GM19025 (cell line): ENCODE results near the gene HIPK3.

Experiments
- ATAC-seq: cut with Tn5 transposase; IDR thresholded peaks from one replicate; pipeline ENCODE4 v1.9.1; 2021; ENCODE audit warnings: mild to moderate bottlenecking, low read depth, moderate library complexity; ENCODE audit not compliant: unreplicated experiment

HIPK3 gene

DNA sequence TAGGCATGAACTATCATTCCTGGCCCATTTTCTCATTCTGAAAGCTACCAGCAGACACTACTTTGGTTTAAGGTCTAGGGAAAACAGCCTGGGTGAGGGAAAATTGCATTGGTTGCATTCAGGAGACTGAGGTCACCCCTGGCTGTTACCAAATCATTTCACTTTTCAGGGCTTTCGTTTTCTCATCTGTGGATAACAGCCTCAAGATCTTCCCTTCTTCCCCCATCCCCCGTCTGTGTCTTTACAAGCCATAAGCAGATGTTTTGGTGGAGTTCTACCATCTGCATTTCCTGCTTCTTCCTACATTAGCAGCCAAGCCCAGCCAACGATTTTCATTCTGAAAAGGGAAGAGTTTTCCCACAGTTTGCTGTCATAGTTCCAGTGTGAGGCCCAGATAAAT lies 130.4 kb downstream of the HIPK3 start:
- no peak for ATAC-seq

DNA sequence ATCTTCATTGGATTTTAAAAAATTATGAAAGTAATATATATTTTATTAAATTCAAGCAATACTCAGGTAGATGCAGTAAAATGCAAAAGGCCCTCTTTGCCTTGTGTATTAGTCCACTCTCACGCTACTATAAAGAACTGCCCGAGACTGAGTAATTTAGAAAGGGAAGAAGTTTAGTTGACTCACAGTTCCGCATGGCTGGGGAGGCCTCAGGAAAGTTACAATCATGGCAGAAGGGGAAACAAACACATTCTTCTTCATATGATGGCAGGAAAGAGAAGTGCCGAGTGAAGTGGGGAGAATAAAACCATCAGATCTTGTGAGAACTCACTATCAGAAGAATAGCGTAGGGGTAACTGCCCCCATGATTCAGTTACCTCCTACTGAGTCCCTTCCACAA lies 130.8 kb downstream of the HIPK3 start:
- ATAC-seq = no peak

DNA sequence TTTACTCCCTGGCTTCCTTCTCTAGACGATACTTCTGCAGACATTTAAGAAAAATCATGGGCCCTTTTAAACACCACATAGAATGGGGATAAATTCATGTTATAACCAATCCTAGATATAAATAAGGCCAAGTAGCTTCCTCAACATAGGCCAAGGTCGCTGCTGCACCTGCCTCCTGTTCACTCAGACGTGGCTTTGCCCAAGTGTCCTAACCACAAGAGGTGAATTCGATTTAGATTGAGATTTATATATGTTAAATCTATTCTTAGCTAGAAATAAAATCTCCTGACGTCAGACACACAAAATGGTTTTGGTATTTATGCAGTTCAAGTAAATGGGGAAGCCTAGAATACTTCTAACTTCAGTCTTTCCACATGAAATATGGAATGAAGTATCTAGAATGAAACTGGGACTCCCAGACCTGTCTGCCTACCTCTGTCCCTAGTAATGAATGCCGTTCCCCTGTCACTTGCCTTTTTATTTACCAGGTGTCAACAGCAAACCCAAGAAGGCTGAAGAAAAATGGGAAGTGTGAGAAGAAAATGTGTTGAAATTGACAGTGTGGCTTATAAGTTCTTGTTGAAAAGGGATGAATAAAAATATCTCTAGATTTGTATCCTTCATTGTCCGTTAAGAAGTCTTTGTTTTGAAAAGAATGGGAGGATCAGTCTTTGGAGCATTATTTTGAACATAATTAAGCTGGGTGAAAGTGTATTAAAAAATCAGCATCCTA lies 131.8 kb downstream of the HIPK3 start:
- ATAC-seq = no peak

DNA sequence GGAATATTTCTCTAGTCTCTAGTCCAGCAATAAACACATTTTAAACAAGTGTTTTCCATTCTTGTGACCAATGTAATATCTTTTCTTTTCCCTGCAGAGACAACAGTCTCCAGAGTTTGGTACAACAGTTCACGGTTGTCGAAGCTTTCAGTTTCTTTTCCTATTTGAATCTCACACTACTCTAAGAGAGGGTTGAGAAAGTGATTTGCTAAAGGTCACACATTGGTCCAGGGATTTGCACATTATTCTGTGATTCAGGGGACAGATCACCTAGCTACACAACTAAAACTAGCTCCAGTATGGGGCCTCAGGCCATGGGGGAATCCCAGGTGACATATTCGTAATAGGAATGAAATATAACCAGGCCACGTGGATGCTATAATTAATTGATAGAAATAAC lies 132.5 kb downstream of the HIPK3 start:
- ATAC-seq = peak; percentile 78

DNA sequence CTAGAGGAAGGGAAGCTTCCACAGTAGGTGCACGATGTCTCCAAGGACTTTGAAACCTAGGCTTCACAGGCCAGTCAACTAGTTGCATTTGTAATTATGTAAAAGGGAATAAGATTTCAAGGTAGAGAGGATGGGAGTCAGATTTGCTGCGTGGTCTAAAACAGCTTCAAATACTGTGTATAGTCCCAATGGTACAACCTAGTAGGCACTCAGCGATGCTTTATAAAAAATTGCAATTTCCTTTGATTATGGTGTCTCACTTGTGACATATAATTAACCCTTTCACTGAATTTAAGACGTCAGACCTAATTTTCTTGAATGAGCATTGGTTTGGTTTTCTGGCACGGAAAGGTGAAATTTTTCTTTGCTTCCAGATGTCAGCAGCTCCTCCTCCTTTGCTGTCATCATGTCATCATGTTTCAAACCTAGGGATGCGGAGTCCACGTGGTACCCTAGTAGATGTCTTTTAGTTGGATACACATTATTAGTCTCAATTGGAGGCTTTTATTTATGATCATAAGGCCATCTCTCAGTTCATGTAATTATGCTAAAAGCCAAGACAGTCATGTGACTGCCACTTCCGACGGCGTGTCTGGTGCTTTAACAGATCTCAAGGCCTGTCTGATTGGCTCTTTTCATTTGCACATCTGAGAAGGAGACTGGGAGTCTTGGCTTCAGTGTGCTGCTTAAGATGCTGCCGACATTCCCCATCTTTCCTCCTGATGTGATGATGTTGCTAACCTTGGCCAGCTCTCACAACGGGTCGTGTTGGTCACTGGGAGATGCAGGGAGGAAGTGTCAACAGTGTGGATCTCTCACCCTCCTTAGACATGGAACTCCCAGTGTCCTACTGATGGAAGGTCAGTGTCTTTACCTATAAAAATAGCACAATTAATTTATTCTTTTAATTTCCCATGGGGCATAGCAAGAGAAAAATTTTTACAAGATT lies 134.0 kb downstream of the HIPK3 start:
- no peak for ATAC-seq

DNA sequence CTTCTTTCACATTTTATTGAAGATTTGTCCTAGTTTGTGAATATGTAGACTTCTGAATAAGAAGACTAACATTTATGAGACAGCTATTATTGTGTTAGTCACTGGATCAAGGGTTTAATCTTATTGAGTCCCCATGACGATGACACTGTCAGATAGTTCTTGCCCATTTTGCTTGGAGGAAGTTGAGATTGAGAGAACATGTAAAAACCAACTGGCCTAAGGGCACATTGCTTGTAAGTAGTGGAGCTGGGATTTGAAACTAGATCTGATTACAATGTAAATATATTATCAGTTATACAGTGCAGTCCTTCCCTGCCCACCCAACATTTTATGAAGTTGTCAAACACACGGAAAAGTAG lies 134.7 kb downstream of the HIPK3 start:
- ATAC-seq = no peak

DNA sequence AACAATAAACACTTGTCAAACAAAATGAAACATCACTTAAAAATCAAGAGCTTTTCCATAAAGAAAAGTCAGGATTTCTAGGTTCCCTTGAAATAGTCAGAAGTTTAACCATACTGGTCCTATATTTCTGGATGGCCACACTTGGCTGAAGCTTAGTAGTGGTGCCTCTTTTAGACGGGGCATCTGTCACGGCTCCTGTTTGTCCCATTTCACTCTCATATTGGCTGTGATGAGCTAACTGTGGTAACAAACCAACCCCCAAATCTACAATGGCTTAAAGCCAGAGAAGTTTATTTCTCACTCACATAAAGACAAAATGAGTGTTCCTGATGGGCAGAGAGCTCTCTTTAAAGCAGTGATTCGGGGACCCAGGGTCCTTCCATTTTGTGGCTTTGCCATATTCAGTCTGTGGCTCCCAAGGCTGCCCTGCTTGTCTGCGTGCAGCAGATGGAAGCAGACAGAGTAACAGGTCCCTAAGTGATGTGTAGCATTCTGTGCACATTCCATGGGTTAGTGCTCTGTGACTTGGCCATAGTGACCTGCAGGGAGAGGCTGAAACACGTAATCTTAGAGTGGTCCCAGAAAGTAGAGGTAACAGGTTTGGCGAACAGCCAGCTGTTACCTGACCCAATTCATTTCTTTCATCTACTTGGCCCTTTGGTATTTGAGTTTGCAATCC lies 137.4 kb downstream of the HIPK3 start:
- no peak for ATAC-seq

DNA sequence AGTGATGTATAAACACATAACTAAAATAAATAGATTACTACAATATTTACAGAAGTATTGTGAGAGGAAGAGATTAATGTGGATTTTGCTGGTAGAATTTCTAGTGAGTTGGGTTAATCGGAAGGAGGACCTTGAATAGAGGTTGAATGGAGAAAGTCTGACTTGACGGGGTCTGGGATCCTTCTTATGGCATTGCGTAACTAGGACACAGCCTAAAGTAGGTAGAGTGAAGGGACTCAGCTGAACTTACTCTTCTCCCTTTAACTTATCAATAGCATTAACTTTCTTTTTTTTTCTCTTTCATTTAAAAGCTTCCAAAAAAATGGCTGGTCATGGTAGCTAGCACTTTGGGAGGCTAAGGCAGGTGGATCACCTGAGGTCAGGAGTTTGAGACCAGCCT lies 139.2 kb downstream of the HIPK3 start:
- ATAC-seq = no peak

DNA sequence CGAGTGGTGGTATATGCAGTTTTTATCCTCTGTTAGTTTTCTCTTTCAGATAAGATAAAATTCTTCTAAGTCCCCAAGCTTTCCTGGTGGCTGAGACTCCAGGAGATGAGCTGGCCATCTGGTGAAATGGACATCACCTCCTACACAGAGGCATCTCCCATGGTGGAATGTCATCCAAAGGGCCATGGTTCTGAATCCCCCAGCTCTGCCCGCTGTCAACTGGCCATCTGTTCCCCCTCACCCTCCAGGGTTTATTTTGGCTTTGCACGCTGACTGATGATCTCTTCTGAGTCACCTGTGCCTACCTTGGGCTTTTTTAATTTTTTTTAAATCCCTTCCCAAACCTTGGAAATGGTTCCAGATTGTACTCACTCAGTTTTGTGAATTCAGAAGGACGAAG lies 142.2 kb downstream of the HIPK3 start:
- no peak for ATAC-seq

DNA sequence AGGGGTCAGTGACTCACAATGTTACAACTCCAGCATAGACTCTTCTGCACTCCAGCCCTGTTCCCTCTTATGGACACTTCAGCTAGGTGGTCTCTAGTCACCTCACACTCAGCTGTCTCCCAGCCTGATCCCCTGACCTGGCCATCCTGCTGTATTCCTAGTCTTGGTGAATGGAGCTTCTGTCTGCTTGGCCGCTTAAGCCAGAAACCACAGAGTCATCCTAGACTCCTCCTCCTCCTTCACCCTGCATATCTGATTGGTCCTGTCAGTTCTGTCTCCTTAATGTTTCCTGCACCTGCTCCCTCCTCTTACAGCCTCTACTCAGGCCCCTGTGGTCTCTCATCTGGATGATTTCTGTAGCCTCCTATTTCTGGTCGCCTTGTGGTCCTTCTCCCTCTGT lies 144.9 kb downstream of the HIPK3 start:
- ATAC-seq = no peak

DNA sequence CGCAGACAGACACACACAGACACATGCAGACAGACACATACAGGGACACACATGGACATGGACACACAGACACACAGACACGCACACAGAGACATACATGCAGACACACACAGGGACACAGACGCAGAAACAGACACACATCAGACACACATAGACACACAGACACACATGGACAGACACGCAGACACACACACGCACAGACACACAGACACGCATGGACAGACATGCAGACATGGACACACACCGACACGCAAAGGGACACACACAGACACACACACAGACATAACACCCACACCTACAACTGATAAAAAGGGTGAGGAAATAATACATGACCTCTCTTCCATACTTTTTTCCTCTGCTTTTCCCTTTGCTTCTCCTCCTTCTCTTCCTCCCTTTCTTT lies 146.2 kb downstream of the HIPK3 start:
- ATAC-seq = no peak

DNA sequence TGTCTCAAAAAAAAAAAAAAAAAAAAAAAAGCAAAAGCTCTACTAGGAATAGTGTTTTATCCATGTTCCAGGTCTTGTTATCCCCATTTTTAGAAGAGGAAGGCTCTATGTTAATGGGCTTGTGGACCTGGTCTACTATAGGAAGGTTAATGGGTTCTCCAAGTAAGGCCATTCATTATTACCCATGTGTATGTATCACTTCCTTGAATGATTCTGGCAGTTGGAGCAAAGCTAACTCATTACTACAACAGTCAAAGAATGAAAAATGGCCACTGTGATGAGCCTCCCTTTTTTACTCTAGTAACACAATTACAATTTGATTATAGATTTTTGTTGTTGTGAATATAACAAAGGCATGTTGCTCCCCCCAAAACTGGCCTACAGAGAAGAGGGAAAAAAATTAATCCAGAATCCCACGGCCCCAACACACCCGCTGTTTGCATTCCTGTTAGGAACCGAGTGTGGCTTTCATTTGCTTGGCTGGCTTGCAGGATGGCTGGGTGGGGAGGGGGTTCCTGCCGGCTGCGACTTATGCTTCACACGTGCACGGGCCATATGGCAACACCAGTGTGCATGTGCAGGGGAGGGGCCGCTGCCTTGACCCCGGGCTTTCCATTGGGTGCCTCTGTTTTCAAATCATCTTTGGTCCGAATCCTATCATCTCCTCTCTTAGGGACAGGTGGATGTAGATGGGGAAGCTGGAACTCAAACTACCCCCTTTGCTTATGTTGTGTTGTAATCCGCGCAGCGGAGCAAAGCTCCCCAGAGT lies 148.8 kb downstream of the HIPK3 start:
- ATAC-seq = no peak
